Measurements from ENCODE around the gene SMC5. TPM values are rescaled to one million over a fixed set of nuclear protein-coding genes. Genes with fewer than 3 reads are reported as not detected.

Gene SMC5
- total RNA-seq, 1 donor from 2014 or later, result 11.0 TPM

DNA sequence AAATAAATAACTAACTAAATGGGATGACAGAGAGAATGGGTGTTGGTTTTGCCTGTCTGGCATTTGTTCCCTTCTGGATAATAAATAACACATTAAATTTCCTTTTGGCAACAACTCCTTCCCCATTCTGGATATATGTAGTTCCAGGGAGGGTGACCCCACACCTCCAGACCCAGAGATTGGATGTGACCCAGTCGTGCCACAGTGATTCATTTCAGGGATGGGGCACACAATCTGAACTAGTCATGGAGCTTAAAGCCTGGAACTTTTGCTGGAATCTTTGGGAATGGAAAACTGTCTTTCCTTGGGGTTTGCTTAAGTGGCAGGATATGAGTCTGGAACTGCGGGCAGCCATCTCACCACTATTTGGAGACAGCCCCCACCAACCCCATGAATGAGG, 144.4 kb downstream of the SMC5 start:
- H3K4me1 ChIP-seq, result peaks cover 100% of the 10 kb centered on the region
- intact Hi-C loops (cut with micrococcal nuclease), result loop anchor here (10.0 kb wide), 1 partner anchor 48 kb away; no protein-coding TSS in a partner anchor

DNA sequence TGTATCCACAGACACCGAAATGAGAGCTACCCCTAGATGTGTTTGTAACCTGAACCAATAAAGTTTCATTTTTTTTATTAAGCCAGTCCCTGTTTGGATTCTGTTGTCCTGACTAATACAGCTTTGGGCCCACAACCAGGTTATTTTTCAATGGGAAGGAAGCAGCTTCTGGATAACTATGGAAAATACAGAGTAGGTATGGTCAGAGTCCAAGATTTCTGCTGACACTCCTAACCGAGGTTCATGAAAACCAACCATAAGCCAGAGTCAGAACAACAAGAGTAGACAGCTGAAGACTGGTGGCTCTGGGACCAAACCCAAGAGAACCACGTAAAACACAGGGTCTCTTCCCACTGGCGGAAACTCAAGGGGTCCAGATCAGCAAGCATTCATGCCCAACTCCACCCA, 144.8 kb downstream of the SMC5 start:
- Histone ChIP-seq H3K27me3 (ENCODE audit: low read depth) (no peaks in the 10 kb centered on the region), H3K27ac (replicated peaks) (peak overlapping the region; percentile 70), H3K9me3 (replicated peaks) (no peaks in the 10 kb centered on the region), H3K36me3 (no peaks in the 10 kb centered on the region), H3K4me1 (peaks cover 100% of the 10 kb centered on the region), H3K4me3 (peak overlapping the region; percentile 88)
- DNase-seq, result no peak
- TF ChIP-seq, protein P1, sequence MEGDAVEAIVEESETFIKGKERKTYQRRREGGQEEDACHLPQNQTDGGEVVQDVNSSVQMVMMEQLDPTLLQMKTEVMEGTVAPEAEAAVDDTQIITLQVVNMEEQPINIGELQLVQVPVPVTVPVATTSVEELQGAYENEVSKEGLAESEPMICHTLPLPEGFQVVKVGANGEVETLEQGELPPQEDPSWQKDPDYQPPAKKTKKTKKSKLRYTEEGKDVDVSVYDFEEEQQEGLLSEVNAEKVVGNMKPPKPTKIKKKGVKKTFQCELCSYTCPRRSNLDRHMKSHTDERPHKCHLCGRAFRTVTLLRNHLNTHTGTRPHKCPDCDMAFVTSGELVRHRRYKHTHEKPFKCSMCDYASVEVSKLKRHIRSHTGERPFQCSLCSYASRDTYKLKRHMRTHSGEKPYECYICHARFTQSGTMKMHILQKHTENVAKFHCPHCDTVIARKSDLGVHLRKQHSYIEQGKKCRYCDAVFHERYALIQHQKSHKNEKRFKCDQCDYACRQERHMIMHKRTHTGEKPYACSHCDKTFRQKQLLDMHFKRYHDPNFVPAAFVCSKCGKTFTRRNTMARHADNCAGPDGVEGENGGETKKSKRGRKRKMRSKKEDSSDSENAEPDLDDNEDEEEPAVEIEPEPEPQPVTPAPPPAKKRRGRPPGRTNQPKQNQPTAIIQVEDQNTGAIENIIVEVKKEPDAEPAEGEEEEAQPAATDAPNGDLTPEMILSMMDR (IDR thresholded peaks at IDR 0.05; ENCODE audit: borderline replicate concordance), result no peak
- intact Hi-C loops (cut with micrococcal nuclease), result loop anchor here (10.0 kb wide), 1 partner anchor 49 kb away; no protein-coding TSS in a partner anchor

More for the DNA sequence above, 144.4 kb downstream of the SMC5 start:
- DNase-seq, result no peak
- Histone ChIP-seq H3K27me3 (ENCODE audit: low read depth) (no peaks in the 10 kb centered on the region), H3K9me3 (replicated peaks) (no peaks in the 10 kb centered on the region), H3K27ac (replicated peaks) (peak overlapping the region; percentile 70), H3K36me3 (no peaks in the 10 kb centered on the region), H3K4me3 (peak overlapping the region; percentile 88)
- TF ChIP-seq, protein P1 (IDR thresholded peaks at IDR 0.05; ENCODE audit: borderline replicate concordance), result no peak

DNA sequence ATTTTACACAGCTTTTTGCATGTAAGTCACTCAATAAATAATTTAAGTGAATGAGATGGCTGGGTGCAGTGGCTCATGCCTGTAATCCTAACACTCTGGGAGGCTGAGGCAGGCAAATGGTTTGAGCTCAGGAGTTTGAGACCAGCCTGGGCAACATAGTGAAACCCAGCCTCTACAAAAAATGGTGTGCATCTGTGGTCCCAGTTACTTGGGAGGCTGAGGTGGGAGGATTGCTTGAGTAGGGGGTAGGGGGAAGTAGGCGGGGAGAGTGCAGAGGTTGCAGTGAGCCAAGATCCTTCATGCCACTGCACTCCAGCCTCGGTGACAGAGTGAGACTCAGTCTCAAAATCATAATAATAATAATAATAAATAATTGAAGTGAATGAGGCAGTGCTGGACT, 145.5 kb downstream of the SMC5 start:
- DNase-seq, result no peak
- H3K36me3 ChIP-seq, result no peaks in the 10 kb centered on the region
- peak overlapping the region; percentile 70 for H3K27ac ChIP-seq (replicated peaks)
- no peaks in the 10 kb centered on the region for H3K9me3 ChIP-seq (replicated peaks)
- no peaks in the 10 kb centered on the region for H3K27me3 ChIP-seq (ENCODE audit: low read depth)
- intact Hi-C loops (cut with micrococcal nuclease), result loop anchor here (10.0 kb wide), 1 partner anchor 49 kb away; no protein-coding TSS in a partner anchor
- peaks cover 100% of the 10 kb centered on the region for H3K4me1 ChIP-seq
- TF ChIP-seq, protein P1 (IDR thresholded peaks at IDR 0.05; ENCODE audit: borderline replicate concordance), result no peak
- peak overlapping the region; percentile 88 for H3K4me3 ChIP-seq

Other genes with a start within 250 kb of the SMC5 start
- gene MAMDC2, start 215.1 kb upstream of the SMC5 start, total RNA-seq, result 9.0 TPM
- 52.8 TPM for gene KLF9, start 155.7 kb downstream of the SMC5 start, total RNA-seq

Measured in left ventricle myocardium inferior (tissue), 1 donor.